Mesothelial cell of epicardium (in vitro differentiated cells): ENCODE measurements around the gene RGS21. TPM values are rescaled to one million over a fixed set of nuclear protein-coding genes. Genes with fewer than 3 reads are reported as not detected.

Experiments
- DNase-seq, 2 experiments: peaks; one replicate each; pipeline ENCODE4 v3.0.0; 2021; ENCODE audit warnings: low spot score in 2 of 2; ENCODE audit not compliant: unreplicated experiment in 2 of 2
- H3K27ac Mint-ChIP-seq: 2 replicates; pipeline ENCODE4 v1.8.0; 2021; ENCODE audit warnings: mixed read lengths
- H3K27me3 Mint-ChIP-seq: 2 replicates; pipeline ENCODE4 v1.8.0; 2021; ENCODE audit warnings: low read depth, mixed read lengths
- H3K36me3 Mint-ChIP-seq: 2 replicates; pipeline ENCODE4 v1.8.0; 2021; ENCODE audit warnings: mixed read lengths
- H3K4me1 Mint-ChIP-seq: 2 replicates; pipeline ENCODE4 v1.8.0; 2021; ENCODE audit warnings: mixed read lengths
- H3K4me3 Mint-ChIP-seq: 2 replicates; pipeline ENCODE4 v1.8.0; 2021; ENCODE audit warnings: mild to moderate bottlenecking, moderate library complexity, mixed read lengths
- H3K9me3 Mint-ChIP-seq: 2 replicates; pipeline ENCODE4 v1.8.0; 2021; ENCODE audit warnings: mixed read lengths
- CTCF ChIP-seq: fragments of 200-600 bp; sonication (generic); IDR thresholded peaks from one replicate; pipeline ENCODE4 v1.5.0; 2021; ENCODE audit warnings: antibody characterized with exemption; ENCODE audit not compliant: unreplicated experiment
- total RNA-seq: library from RNA; stranded (reverse); gene quantifications from 3 replicates; pipeline ENCODE4 v1.2.1, GENCODE V29; 2021

Gene RGS21
- total RNA-seq, 1 donor from 2014 or later = not detected

DNA sequence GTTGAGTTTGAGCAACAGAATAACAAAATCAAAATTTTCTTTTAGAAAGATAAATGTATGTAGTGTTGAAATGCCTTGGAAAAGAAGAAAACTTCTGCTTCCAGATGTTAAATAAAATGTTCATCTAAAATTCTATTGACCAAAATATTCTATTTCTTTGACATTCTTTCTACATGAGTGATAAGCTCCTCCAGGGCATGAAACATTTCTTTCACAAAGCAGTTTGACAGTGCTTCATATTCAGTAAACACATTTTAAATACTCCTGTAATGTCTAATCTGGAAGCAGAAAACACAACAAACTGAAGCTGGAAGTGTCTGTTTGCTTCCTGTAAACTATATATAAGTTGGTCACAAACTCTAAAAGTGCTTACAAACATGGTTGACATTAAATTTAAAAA is 61.5 kb downstream of the RGS21 start:
- Mint-ChIP-seq H3K27ac (no peak overlapping the region), H3K36me3 (no peaks in the 10 kb centered on the region), H3K27me3 (peaks cover 1% of the 10 kb centered on the region), H3K4me1 (no peaks in the 10 kb centered on the region), H3K9me3 (no peaks in the 10 kb centered on the region), H3K4me3 (no peak overlapping the region)
- TF ChIP-seq CTCF = no peak
- no peak for DNase-seq

GRCh38 chr1:192378878-192379277 is 62.1 kb downstream of the RGS21 start:
- Mint-ChIP-seq H3K4me3 (no peak overlapping the region), H3K36me3 (no peaks in the 10 kb centered on the region), H3K27me3 (peaks cover 1% of the 10 kb centered on the region), H3K27ac (no peak overlapping the region), H3K4me1 (no peaks in the 10 kb centered on the region), H3K9me3 (no peaks in the 10 kb centered on the region)
- no peak for DNase-seq
- TF ChIP-seq CTCF = no peak

DNA sequence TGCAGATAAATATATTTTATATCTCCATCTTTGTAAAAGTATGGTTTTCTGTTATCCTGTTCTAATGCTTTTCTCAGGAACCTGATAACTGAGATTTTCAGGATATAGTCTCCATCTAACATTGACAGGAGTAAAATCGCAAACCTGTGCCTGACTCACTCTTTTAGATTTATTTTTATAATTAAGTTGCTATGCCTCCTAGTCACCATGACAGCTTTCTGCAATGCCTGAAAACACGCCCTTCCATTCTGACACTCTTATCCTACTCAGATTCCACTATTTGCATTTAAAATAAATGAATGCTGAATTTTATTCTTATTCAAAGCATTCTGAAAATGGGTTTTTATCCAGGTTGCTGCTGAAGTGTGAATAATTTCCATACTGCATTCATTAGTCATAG is 62.8 kb downstream of the RGS21 start:
- no peak for DNase-seq
- H3K27me3 Mint-ChIP-seq = peaks cover 1% of the 10 kb centered on the region
- H3K9me3 Mint-ChIP-seq = peaks cover 1% of the 10 kb centered on the region
- H3K36me3 Mint-ChIP-seq = no peaks in the 10 kb centered on the region
- no peaks in the 10 kb centered on the region for H3K4me1 Mint-ChIP-seq
- TF ChIP-seq CTCF = no peak
- H3K27ac Mint-ChIP-seq = no peak overlapping the region
- no peak overlapping the region for H3K4me3 Mint-ChIP-seq

- no peaks in the 10 kb centered on the region for H3K4me1 Mint-ChIP-seq
- H3K9me3 Mint-ChIP-seq = peaks cover 15% of the 10 kb centered on the region
- no peak for DNase-seq
- no peaks in the 10 kb centered on the region for H3K36me3 Mint-ChIP-seq
- H3K27ac Mint-ChIP-seq = no peak overlapping the region
- H3K27me3 Mint-ChIP-seq = peaks cover 1% of the 10 kb centered on the region
- TF ChIP-seq CTCF = no peak
- no peak overlapping the region for H3K4me3 Mint-ChIP-seq
Measured at GRCh38 chr1:192382758-192383157, 66.0 kb downstream of the RGS21 start.

GRCh38 chr1:192386051-192386650 is 69.4 kb downstream of the RGS21 start:
- H3K36me3 Mint-ChIP-seq = no peaks in the 10 kb centered on the region
- no peak overlapping the region for H3K27ac Mint-ChIP-seq
- peaks cover 1% of the 10 kb centered on the region for H3K27me3 Mint-ChIP-seq
- H3K4me1 Mint-ChIP-seq = no peaks in the 10 kb centered on the region
- H3K9me3 Mint-ChIP-seq = peaks cover 18% of the 10 kb centered on the region
- DNase-seq = no peak
- TF ChIP-seq CTCF = no peak
- no peak overlapping the region for H3K4me3 Mint-ChIP-seq

DNA sequence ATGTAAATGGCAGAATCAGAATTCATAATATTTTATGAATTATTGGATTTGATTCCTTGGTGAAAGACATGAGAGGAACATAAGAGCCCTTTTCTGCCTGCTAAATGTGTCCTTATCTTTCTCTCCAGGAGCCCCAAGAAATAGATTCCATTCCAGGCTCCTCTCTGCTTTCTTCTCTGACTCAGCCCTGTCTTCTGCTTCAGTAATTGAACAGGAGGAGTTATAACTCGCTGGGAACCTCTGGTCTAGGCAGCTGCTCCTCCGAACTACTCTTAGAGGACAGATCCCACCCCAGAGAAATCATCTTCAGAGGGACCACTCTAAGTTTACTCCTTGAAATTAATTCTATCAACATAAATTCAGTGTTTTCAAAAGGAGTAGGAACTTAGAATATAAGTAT is 78.4 kb downstream of the RGS21 start:
- no peak overlapping the region for H3K4me3 Mint-ChIP-seq
- no peaks in the 10 kb centered on the region for H3K4me1 Mint-ChIP-seq
- no peak for TF ChIP-seq CTCF
- H3K27ac Mint-ChIP-seq = no peak overlapping the region
- H3K9me3 Mint-ChIP-seq = peaks cover 5% of the 10 kb centered on the region
- H3K36me3 Mint-ChIP-seq = no peaks in the 10 kb centered on the region
- peaks cover 3% of the 10 kb centered on the region for H3K27me3 Mint-ChIP-seq
- no peak for DNase-seq
